NCI-H2081 (cell line): ENCODE data around the gene TRPM2.

Experiments used
- DNase-seq, 2 experiments: peaks; one replicate each; lab custom pipeline; 2025; lab: John Stamatoyannopoulos, UW

TRPM2 gene

GRCh38 chr21:44429894-44430293 lies 76.5 kb downstream of the TRPM2 start:
- no peak for DNase-seq

GRCh38 chr21:44431300-44431699 lies 77.9 kb downstream of the TRPM2 start:
- no peak for DNase-seq

- DNase-seq: no peak
Observed at GRCh38 chr21:44432841-44433790, 79.7 kb downstream of the TRPM2 start.

- no peak for DNase-seq
Observed at GRCh38 chr21:44433791-44434567, 80.6 kb downstream of the TRPM2 start.

GRCh38 chr21:44434568-44434925 lies 81.1 kb downstream of the TRPM2 start:
- no peak for DNase-seq

- DNase-seq: no peak
Observed at GRCh38 chr21:44434936-44435635, 81.7 kb downstream of the TRPM2 start.

DNA sequence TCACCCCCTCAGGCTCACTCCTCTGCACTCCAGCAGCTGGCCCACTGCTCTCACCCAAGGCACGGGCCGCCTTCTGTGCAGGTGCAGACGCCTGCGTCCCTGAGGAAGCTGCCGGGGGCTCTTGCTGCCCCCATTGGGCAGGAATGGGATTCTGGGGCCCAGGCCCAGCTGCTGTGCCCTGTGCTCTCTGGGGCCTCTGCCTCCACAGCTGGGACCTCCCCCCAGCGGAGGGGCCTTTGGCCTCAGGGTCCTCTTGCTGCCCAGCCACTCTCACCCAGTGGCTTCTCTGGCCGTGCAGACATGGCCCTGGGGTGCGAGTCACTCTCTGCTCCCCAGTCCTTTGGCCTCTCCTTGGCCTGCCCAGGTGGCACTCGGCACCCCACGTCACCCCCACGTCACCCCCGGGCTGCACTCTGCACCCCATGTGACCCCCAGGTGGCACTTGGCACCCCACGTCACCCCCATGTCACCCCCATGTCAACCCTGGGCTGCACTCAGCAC lies 82.7 kb downstream of the TRPM2 start:
- no peak for DNase-seq

DNA sequence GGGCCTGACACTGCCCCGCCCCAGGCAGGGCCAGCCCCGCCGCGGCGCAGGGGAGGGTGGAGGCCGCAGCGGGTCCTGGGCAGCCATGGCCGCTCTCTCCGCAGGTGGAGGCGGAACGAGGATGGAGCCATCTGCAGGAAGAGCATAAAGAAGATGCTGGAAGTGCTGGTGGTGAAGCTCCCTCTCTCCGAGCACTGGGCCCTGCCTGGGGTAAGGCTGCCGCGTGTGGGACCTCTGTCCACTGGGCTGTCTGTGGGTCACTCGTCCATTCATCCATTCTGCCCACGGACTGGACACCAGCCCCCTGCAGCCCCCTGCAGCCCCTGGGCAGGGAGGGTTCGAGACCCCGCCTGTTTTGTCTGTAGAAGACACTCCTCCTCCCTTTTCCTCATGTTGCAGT lies 83.5 kb downstream of the TRPM2 start:
- no peak for DNase-seq

- no peak for DNase-seq
Observed at GRCh38 chr21:44437371-44437695, 83.9 kb downstream of the TRPM2 start.

- DNase-seq: no peak
Observed at GRCh38 chr21:44437696-44438431, 84.4 kb downstream of the TRPM2 start.

DNA sequence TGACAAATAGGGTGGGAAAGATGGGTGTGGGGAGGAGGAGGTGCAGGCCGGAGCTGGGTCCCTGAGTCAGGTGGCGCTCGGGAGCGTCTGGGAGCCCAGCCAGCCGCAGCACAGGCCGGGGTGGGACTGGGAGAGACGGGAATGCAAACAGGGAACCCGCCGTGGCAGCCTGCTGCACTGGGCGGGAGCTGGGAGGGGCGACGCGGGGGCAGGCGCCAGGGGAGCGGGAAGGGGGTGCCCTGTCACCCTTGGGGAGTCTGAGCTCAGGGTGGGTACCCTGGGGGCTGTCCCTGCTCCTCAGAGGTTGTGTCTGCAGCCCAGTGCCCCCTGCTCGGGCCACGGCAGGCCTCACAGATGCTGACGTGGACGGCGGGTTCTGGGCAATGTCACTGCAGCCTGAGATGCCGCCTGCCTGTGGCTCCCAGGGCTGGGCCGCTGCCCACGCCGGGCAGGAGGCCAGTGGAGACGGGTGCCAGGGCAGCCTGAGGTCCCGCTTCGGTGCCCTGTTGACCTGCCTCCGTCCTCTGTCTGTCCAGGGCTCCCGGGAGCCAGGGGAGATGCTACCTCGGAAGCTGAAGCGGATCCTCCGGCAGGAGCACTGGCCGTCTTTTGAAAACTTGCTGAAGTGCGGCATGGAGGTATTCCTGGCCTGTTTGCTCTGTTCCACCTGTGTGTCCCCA lies 85.2 kb downstream of the TRPM2 start:
- DNase-seq: no peak

- no peak for DNase-seq
Observed at GRCh38 chr21:44439211-44439600, 85.8 kb downstream of the TRPM2 start.

GRCh38 chr21:44440241-44441040 lies 87.0 kb downstream of the TRPM2 start:
- no peak for DNase-seq

GRCh38 chr21:44441041-44441400 lies 87.6 kb downstream of the TRPM2 start:
- DNase-seq: no peak

DNA sequence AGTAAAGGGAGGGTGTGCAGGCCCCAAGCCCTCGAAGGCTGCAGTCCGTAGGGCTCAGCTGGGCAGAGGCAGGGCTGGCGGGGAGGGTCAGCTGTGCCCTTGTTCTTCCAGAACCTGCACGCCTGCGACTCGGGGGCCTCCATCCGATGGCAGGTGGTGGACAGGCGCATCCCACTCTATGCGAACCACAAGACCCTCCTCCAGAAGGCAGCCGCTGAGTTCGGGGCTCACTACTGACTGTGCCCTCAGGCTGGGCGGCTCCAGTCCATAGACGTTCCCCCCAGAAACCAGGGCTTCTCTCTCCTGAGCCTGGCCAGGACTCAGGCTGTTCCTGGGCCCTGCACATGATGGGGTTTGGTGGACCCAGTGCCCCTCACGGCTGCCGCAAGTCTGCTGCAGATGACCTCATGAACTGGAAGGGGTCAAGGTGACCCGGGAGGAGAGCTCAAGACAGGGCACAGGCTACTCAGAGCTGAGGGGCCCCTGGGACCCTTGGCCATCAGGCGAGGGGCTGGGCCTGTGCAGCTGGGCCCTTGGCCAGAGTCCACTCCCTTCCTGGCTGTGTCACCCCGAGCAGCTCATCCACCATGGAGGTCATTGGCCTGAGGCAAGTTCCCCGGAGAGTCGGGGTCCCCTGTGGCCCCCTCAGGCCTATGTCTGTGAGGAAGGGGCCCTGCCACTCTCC lies 88.3 kb downstream of the TRPM2 start:
- DNase-seq: no peak

DNA sequence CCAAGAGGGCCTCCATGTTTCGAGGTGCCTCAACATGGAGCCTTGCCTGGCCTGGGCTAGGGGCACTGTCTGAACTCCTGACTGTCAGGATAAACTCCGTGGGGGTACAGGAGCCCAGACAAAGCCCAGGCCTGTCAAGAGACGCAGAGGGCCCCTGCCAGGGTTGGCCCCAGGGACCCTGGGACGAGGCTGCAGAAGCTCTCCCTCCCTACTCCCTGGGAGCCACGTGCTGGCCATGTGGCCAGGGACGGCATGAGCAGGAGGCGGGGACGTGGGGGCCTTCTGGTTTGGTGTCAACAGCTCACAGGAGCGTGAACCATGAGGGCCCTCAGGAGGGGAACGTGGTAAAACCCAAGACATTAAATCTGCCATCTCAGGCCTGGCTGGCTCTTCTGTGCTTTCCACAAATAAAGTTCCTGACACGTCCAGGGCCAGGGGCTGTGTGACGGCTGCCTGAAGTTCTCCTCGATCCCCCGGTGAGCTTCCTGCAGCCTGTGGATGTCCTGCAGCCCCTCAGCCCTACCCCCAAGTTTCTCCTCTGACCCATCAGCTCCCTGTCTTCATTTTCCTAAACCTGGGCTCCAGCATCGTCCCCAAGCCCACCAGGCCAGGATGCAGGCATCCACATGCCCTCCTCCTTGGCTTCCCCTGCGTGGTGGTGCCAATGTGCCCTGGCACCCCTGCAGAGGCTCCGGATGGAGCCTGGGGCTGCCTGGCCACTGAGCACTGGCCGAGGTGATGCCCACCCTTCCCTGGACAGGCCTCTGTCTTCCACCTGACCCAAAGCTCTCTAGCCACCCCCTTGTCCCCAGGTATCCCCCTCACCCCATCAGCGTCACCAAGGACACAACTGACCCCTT lies 89.1 kb downstream of the TRPM2 start:
- no peak for DNase-seq

GRCh38 chr21:44443291-44443890 lies 90.0 kb downstream of the TRPM2 start:
- no peak for DNase-seq

- DNase-seq: no peak
Observed at GRCh38 chr21:44443891-44444285, 90.5 kb downstream of the TRPM2 start.
